RWPE1 (cell line): ENCODE results near the gene SPG7.

Experiments
- CTCF ChIA-PET: fragments of 350-600 bp; sonication (Branson Sonifier 250); formaldehyde crosslinking; extraction: SDS; loops from one replicate; lab custom pipeline; 2021; lab: Yijun Ruan, JAX
- POLR2A ChIA-PET: fragments of 400-600 bp; formaldehyde crosslinking; extraction: SDS; loops from one replicate; lab custom pipeline; 2020; ENCODE audit warnings: antibody characterized with exemption; ENCODE audit not compliant: low non-redundant PET; lab: Yijun Ruan, JAX
- DNase-seq: peaks from one replicate; pipeline ENCODE4 v3.0.0; 2012; ENCODE audit warnings: low spot score
- H3K27ac ChIP-seq: fragments of 450-650 bp; 2 replicates; pipeline ENCODE4 v1.5.1; 2017
- TF ChIP-seq, protein P1 (sequence below): fragments of 450-650 bp; conservative IDR thresholded peaks from 2 replicates; pipeline ENCODE4 v1.5.1; 2017; ENCODE audit warnings: low read depth, mild to moderate bottlenecking

SPG7 gene

GRCh38 chr16:89605186-89605970, 97.2 kb downstream of the SPG7 start:
- TF ChIP-seq, protein P1, sequence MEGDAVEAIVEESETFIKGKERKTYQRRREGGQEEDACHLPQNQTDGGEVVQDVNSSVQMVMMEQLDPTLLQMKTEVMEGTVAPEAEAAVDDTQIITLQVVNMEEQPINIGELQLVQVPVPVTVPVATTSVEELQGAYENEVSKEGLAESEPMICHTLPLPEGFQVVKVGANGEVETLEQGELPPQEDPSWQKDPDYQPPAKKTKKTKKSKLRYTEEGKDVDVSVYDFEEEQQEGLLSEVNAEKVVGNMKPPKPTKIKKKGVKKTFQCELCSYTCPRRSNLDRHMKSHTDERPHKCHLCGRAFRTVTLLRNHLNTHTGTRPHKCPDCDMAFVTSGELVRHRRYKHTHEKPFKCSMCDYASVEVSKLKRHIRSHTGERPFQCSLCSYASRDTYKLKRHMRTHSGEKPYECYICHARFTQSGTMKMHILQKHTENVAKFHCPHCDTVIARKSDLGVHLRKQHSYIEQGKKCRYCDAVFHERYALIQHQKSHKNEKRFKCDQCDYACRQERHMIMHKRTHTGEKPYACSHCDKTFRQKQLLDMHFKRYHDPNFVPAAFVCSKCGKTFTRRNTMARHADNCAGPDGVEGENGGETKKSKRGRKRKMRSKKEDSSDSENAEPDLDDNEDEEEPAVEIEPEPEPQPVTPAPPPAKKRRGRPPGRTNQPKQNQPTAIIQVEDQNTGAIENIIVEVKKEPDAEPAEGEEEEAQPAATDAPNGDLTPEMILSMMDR: no peak
- ChIA-PET POLR2A (no interaction called here), CTCF (interaction anchor here (1.0 kb wide), 1 partner anchor 10 kb away, joined by 5 read pairs; no protein-coding TSS in a partner anchor)
- no peak for DNase-seq
- H3K27ac ChIP-seq: no peak overlapping the region

DNA sequence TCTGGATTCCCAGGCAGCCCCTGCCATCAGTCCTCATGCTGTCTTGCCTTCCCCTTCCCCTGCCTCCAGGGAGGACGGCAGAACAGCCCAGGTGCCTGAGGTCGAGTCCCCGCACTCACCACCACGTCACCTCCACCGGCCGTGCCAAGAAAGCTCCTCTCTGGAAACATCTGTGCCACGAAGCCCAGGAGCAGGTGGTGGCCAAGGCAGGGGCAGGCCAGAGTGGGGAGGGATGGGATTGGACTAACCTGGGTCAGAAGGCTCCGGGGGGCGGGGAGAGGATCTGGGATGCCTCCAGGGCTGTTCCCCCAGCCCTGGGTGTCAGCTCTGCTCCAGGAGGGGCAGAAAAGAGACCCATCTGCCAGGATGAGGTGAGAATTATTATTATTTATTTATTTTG, 97.8 kb downstream of the SPG7 start:
- no peak for DNase-seq
- POLR2A ChIA-PET: no interaction called here
- TF ChIP-seq, protein P1: no peak
- H3K27ac ChIP-seq: no peak overlapping the region
- CTCF ChIA-PET: no interaction called here
